ENCODE results near the gene SDF4. TPM values are rescaled to one million over a fixed set of nuclear protein-coding genes. Genes with fewer than 3 reads are reported as not detected.

Gene SDF4
- total RNA-seq, result 81.9 and 127 TPM in 2 replicates
- polyA plus RNA-seq, result 133 and 180 TPM in 2 replicates
- polyA plus RNA-seq (2012), result 157 and 221 TPM in 2 replicates
- polyA minus RNA-seq (ENCODE audit: low replicate concordance), result 90.8 and 94.6 TPM in 2 replicates

GRCh38 chr1:1231400-1232207 is at the start of gene SDF4:
Gene SDF4, minus strand, starts transcription at chr1:1232001. Its CDS starts 3,229 bp downstream, at chr1:1228772.
- peak within 1 kb of the TSS; percentile 96 for H3K9ac ChIP-seq (ENCODE audit: insufficient read depth, low read length)
- H2AFZ ChIP-seq (ENCODE audit: low read length), result peak within 1 kb of the TSS; percentile 33
- peak within 1 kb of the TSS; percentile 88 for H3K4me2 ChIP-seq (ENCODE audit: extremely low read depth, insufficient read depth, low read length)
- DNase-seq (ENCODE audit: low read depth in 2 of 2), result peak; percentile 95 to 97
- no peaks in the 10 kb centered on the region for H3K9me3 ChIP-seq (ENCODE audit: control insufficient read depth, insufficient read depth, low read depth, low read length)
- no peak for TF ChIP-seq CTCF (conservative IDR thresholded peaks at IDR 0.05 in 1 of 2, IDR thresholded peaks at IDR 0.05 in 1 of 2; ENCODE audit: low read depth in 1 of 2, low read length in 2 of 2)
- no peak for TF ChIP-seq EZH2 (IDR thresholded peaks at IDR 0.05; ENCODE audit: low read length, missing control alignments)
- no peaks in the 10 kb centered on the region for H3K27me3 ChIP-seq (ENCODE audit: control insufficient read depth, insufficient read depth, low read length)
- peaks cover 23% of the 10 kb centered on the region for H3K36me3 ChIP-seq (ENCODE audit: control insufficient read depth, insufficient read depth, low read length)
- peak within 1 kb of the TSS; percentile 67 to 86 (median 78) for H3K4me3 ChIP-seq (replicated peaks in 1 of 4; ENCODE audit: control extremely low read depth in 1 of 4, insufficient read depth in 1 of 4, low read depth in 3 of 4, low read length in 4 of 4)
- peaks cover 7% of the 10 kb centered on the region for H3K4me1 ChIP-seq (ENCODE audit: control insufficient read depth, extremely low read depth, insufficient read depth, low read length)
- peaks cover 61% of the 10 kb centered on the region for H3K79me2 ChIP-seq (ENCODE audit: control insufficient read depth, insufficient read depth, low read length)
- H4K20me1 ChIP-seq (ENCODE audit: control insufficient read depth, extremely low read depth, insufficient read depth, low read length), result no peaks in the 10 kb centered on the region
- H3K27ac ChIP-seq (ENCODE audit: insufficient read depth, low read length), result peak within 1 kb of the TSS; percentile 91

GRCh38 chr1:1280782-1281481 is 49.1 kb upstream of the SDF4 start:
- H3K36me3 ChIP-seq (ENCODE audit: control insufficient read depth, insufficient read depth, low read length), result no peaks in the 10 kb centered on the region
- H3K79me2 ChIP-seq (ENCODE audit: control insufficient read depth, insufficient read depth, low read length), result no peaks in the 10 kb centered on the region
- H3K4me1 ChIP-seq (ENCODE audit: control insufficient read depth, extremely low read depth, insufficient read depth, low read length), result peaks cover 2% of the 10 kb centered on the region
- no peak overlapping the region for H3K4me2 ChIP-seq (ENCODE audit: extremely low read depth, insufficient read depth, low read length)
- H3K9ac ChIP-seq (ENCODE audit: insufficient read depth, low read length), result no peak overlapping the region
- H3K27me3 ChIP-seq (ENCODE audit: control insufficient read depth, insufficient read depth, low read length), result no peaks in the 10 kb centered on the region
- no peak overlapping the region for H3K27ac ChIP-seq (ENCODE audit: insufficient read depth, low read length)
- no peak for TF ChIP-seq EZH2 (IDR thresholded peaks at IDR 0.05; ENCODE audit: low read length, missing control alignments)
- TF ChIP-seq CTCF (conservative IDR thresholded peaks at IDR 0.05 in 1 of 2, IDR thresholded peaks at IDR 0.05 in 1 of 2; ENCODE audit: low read depth in 1 of 2, low read length in 2 of 2), result no peak
- no peaks in the 10 kb centered on the region for H3K9me3 ChIP-seq (ENCODE audit: control insufficient read depth, insufficient read depth, low read depth, low read length)
- H2AFZ ChIP-seq (ENCODE audit: low read length), result no peak overlapping the region
- H3K4me3 ChIP-seq (replicated peaks in 1 of 4; ENCODE audit: control extremely low read depth in 1 of 4, insufficient read depth in 1 of 4, low read depth in 3 of 4, low read length in 4 of 4), result no peak overlapping the region
- no peaks in the 10 kb centered on the region for H4K20me1 ChIP-seq (ENCODE audit: control insufficient read depth, extremely low read depth, insufficient read depth, low read length)
- no peak for DNase-seq (ENCODE audit: low read depth in 2 of 2)

- Histone ChIP-seq H4K20me1 (ENCODE audit: control insufficient read depth, extremely low read depth, insufficient read depth, low read length) (no peaks in the 10 kb centered on the region), H3K4me3 (replicated peaks in 1 of 4; ENCODE audit: control extremely low read depth in 1 of 4, insufficient read depth in 1 of 4, low read depth in 3 of 4, low read length in 4 of 4) (no peak overlapping the region), H2AFZ (ENCODE audit: low read length) (no peak overlapping the region), H3K27ac (ENCODE audit: insufficient read depth, low read length) (no peak overlapping the region), H3K27me3 (ENCODE audit: control insufficient read depth, insufficient read depth, low read length) (no peaks in the 10 kb centered on the region), H3K79me2 (ENCODE audit: control insufficient read depth, insufficient read depth, low read length) (no peaks in the 10 kb centered on the region), H3K9me3 (ENCODE audit: control insufficient read depth, insufficient read depth, low read depth, low read length) (no peaks in the 10 kb centered on the region), H3K9ac (ENCODE audit: insufficient read depth, low read length) (no peak overlapping the region), H3K4me1 (ENCODE audit: control insufficient read depth, extremely low read depth, insufficient read depth, low read length) (peaks cover 7% of the 10 kb centered on the region), H3K36me3 (ENCODE audit: control insufficient read depth, insufficient read depth, low read length) (no peaks in the 10 kb centered on the region), H3K4me2 (ENCODE audit: extremely low read depth, insufficient read depth, low read length) (no peak overlapping the region)
- DNase-seq (ENCODE audit: low read depth in 2 of 2), result no peak
- TF ChIP-seq EZH2 (IDR thresholded peaks at IDR 0.05; ENCODE audit: low read length, missing control alignments) (no peak), CTCF (conservative IDR thresholded peaks at IDR 0.05 in 1 of 2, IDR thresholded peaks at IDR 0.05 in 1 of 2; ENCODE audit: low read depth in 1 of 2, low read length in 2 of 2) (no peak)
These were observed 47.2 kb upstream of the SDF4 start for GRCh38 chr1:1279028-1279427.

Data from fibroblast of lung (primary cell).